GM12874 (cell line): Measurements from ENCODE around the gene THSD4.

Source experiments
- TF ChIP-seq, protein P1 (sequence below): IDR thresholded peaks from 2 replicates; pipeline ENCODE4 v1.5.1; 2011; ENCODE audit warnings: low read depth, mild to moderate bottlenecking, control low read depth, low read length, moderate library complexity; ENCODE audit not compliant: insufficient read depth

THSD4 gene

GRCh38 chr15:71800835-71801745 lies 685.8 kb downstream of the THSD4 start:
- TF ChIP-seq, protein P1, sequence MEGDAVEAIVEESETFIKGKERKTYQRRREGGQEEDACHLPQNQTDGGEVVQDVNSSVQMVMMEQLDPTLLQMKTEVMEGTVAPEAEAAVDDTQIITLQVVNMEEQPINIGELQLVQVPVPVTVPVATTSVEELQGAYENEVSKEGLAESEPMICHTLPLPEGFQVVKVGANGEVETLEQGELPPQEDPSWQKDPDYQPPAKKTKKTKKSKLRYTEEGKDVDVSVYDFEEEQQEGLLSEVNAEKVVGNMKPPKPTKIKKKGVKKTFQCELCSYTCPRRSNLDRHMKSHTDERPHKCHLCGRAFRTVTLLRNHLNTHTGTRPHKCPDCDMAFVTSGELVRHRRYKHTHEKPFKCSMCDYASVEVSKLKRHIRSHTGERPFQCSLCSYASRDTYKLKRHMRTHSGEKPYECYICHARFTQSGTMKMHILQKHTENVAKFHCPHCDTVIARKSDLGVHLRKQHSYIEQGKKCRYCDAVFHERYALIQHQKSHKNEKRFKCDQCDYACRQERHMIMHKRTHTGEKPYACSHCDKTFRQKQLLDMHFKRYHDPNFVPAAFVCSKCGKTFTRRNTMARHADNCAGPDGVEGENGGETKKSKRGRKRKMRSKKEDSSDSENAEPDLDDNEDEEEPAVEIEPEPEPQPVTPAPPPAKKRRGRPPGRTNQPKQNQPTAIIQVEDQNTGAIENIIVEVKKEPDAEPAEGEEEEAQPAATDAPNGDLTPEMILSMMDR: peak; percentile 55

DNA sequence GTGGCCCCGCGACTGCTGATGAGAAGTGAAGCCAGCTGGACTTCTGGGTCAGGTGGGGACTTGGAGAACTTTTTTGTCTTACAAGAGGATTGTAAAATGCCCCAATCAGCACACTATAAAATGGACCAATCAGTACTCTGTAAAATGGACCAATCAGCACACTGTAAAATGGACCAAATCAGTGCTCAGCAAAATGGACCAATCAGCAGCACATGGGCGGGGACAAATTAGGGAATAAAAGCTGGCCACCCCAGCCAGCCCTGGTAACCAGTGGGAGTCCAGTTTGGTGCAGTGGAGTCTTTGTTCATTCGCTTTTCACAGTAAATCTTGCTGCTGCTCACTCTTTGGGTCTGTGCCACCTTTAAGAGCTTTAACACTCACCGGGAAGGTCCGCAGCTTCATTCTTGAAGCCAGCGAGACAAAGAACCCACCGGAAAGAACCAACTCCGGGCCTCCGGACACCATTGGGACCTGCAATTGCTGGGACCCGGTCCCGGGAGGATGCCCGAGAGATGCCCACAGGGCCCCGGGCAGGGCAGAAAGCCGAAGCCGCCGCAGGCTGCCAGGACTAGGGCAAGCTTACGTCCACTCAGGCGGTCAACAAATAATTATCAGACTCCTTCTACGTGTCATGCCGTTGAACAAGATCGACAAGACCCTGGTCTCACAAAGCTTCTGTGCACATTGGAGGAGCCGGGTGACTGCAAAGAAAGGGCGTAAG lies 686.8 kb downstream of the THSD4 start:
- TF ChIP-seq, protein P1: no peak

- TF ChIP-seq, protein P1: peak; percentile 71
These were observed 687.5 kb downstream of the THSD4 start for GRCh38 chr15:71802770-71803169.

DNA sequence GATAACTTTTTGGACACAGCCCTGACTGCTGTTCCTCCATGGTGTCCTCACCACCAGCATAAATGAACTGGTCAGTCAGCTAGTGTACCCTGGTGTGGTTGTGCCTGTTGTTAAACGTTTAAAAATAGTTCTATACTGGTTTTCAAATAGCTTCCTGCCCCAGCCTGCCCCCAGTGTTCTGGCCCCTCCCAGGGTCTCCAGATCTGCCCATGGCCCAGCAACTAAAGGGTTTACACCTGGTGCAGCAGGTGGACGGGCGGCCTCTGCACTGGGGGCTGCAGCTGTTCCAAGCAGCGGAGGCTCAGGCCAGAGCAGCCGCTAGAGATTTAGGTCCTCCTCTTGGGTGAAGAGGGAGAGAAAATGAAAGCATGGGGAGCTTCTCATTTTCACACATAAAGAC lies 689.0 kb downstream of the THSD4 start:
- TF ChIP-seq, protein P1: no peak

DNA sequence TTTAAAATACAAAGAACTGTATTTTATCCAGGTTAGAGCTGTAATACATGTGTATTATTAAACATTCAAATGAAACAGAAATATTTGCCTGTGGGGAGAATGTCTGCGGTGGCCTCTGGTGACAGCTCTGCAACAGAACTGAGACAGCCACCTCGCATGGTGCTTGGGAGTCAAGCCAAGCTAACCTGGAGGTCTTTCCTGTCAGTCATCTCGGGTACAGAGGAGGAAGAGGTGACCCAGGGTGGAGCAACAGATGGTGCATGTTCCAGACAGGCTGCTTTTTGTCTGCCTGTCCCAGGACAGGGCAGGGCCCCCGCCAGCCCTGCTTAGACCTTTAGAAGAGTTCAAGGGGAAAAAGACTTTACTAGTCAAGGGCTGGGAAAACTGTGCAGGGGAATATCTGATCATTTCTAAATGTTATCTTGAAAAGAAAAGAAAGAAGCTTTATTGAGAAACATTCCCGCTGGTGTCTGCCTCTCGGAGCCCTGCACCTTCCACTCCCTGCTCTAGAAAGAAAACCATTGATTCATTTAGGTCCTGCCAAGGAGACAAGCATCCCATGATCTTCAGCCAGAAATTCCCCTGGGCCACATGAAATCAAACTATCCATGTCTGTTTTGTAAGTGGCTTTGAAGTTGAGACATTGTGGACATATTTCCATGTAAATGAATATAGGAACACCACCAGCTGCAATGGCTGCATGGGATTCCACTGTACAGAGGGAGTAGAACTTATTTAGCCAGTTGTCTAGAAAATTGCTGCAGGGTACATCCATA lies 689.6 kb downstream of the THSD4 start:
- TF ChIP-seq, protein P1: no peak

- TF ChIP-seq, protein P1: no peak
These were observed 691.2 kb downstream of the THSD4 start for GRCh38 chr15:71806452-71806931.
